Smooth muscle cell (in vitro differentiated cells): ENCODE results near the gene MRGPRE. TPM values are rescaled to one million over a fixed set of nuclear protein-coding genes. Genes with fewer than 3 reads are reported as not detected.

ENCODE experiments used
- DNase-seq: peaks from one replicate; lab custom pipeline; 2025; ENCODE audit not compliant: unreplicated experiment; lab: John Stamatoyannopoulos, UW
- H2AFZ ChIP-seq: fragments of 200-600 bp; sonication (generic); 2 replicates; pipeline ENCODE4 v1.6.0; 2016; ENCODE audit warnings: antibody characterized with exemption, low read depth, mild to moderate bottlenecking
- H3F3A ChIP-seq: fragments of 200-600 bp; sonication (generic); 2 replicates; pipeline ENCODE4 v1.6.0; 2017; ENCODE audit warnings: antibody characterized with exemption, low read depth
- H3K27ac ChIP-seq: fragments of 200-600 bp; sonication (generic); 2 replicates; pipeline ENCODE4 v1.5.1; 2016; ENCODE audit warnings: low read depth, mild to moderate bottlenecking
- H3K27me3 ChIP-seq: fragments of 200-600 bp; sonication (generic); 2 replicates; pipeline ENCODE4 v1.6.1; 2016; ENCODE audit warnings: low read depth, mild to moderate bottlenecking
- H3K36me3 ChIP-seq: fragments of 200-600 bp; sonication (generic); 2 replicates; pipeline ENCODE4 v1.5.1; 2016; ENCODE audit warnings: low read depth
- H3K4me1 ChIP-seq: fragments of 200-600 bp; sonication (generic); 2 replicates; pipeline ENCODE4 v1.5.1; 2016; ENCODE audit warnings: low read depth
- H3K4me2 ChIP-seq: fragments of 200-600 bp; sonication (generic); 2 replicates; pipeline ENCODE4 v1.6.0; 2016; ENCODE audit warnings: mild to moderate bottlenecking
- H3K4me3 ChIP-seq: fragments of 200-600 bp; sonication (generic); 2 replicates; pipeline ENCODE4 v1.5.1; 2016; ENCODE audit warnings: mild to moderate bottlenecking
- H3K79me2 ChIP-seq: fragments of 200-600 bp; sonication (generic); 2 replicates; pipeline ENCODE4 v1.6.0; 2016; ENCODE audit warnings: low read depth, mild to moderate bottlenecking
- H3K9ac ChIP-seq: fragments of 200-600 bp; sonication (generic); 2 replicates; pipeline ENCODE4 v1.6.0; 2016; ENCODE audit warnings: low read depth
- H3K9me3 ChIP-seq: fragments of 200-600 bp; sonication (generic); replicated peaks from 2 replicates; pipeline ENCODE4 v1.5.1; 2016; ENCODE audit warnings: low read depth
- H4K20me1 ChIP-seq: fragments of 200-600 bp; sonication (generic); 2 replicates; pipeline ENCODE4 v1.6.0; 2016; ENCODE audit warnings: low read depth
- WGBS: methylation state at CpG from one replicate; pipeline ENCODE4 v1.1.7; 2016; ENCODE audit warnings: low lambda C conversion rate; 5-methylcytosine and 5-hydroxymethylcytosine counted together
- polyA plus RNA-seq: library from polyadenylated mRNA; unstranded; fragments of >200 nt; fragmentation: Nextera tagmentation; extraction: Ambion mirVana; gene quantifications from 2 replicates; pipeline ENCODE4 v1.2.1, GENCODE V29; 2016
- total RNA-seq: library from RNA; depleted of rRNA; stranded (reverse); fragments of >200 nt; gene quantifications from 2 replicates; pipeline ENCODE4 v1.2.3, GENCODE V29; 2014
- TF ChIP-seq, protein P1 (sequence below): fragments of 200-600 bp; sonication (generic); IDR thresholded peaks from 2 replicates; pipeline ENCODE4 v1.5.1; 2017; ENCODE audit warnings: borderline replicate concordance, mild to moderate bottlenecking, antibody characterized with exemption; ENCODE audit not compliant: insufficient read depth, poor library complexity, severe bottlenecking

Gene MRGPRE
- total and polyA plus RNA-seq, 2 experiments from 2014 or later = not detected

DNA sequence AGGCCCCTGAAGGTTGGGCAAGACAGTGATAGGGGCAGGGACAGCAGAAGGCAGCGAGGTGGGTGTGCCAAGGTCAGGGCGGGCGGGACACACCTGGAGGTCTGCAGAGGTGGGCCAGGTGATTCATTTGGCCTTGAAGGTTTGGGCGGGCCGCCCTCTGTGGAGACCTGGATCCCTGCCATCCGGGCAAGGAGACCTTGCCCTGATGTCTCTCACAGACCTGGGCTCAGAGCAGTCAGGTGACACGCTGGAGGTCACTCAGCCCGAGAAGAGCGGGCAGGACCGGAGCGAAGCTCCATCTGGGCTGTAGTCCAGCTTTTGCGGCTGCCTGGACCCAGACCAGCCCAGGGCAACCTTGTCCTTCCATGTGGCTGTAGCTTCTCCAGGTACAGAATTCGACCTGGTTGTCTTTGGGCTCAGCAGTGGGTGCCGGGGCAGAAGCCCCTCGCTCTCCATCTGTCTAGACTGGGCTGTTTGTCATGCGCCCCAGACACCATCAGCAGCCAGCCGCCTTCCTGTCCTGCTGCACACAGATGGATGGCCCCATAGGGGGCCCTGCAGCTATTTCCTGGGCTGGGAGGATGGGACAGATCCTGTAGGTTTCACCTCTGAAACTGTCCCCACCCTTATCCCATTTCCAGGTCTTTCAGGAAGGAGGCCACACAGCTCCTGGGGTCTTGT lies 16.7 kb downstream of the MRGPRE start:
- Histone ChIP-seq H3K27ac (no peak overlapping the region), H3K27me3 (peaks cover 3% of the 10 kb centered on the region), H2AFZ (no peak overlapping the region), H3K9ac (no peak overlapping the region), H3K4me2 (no peak overlapping the region), H3K4me1 (no peaks in the 10 kb centered on the region), H3K4me3 (no peak overlapping the region), H3K79me2 (no peaks in the 10 kb centered on the region), H3K9me3 (no peaks in the 10 kb centered on the region), H3K36me3 (no peaks in the 10 kb centered on the region), H4K20me1 (no peaks in the 10 kb centered on the region), H3F3A (no peaks in the 10 kb centered on the region)
- TF ChIP-seq, protein P1, sequence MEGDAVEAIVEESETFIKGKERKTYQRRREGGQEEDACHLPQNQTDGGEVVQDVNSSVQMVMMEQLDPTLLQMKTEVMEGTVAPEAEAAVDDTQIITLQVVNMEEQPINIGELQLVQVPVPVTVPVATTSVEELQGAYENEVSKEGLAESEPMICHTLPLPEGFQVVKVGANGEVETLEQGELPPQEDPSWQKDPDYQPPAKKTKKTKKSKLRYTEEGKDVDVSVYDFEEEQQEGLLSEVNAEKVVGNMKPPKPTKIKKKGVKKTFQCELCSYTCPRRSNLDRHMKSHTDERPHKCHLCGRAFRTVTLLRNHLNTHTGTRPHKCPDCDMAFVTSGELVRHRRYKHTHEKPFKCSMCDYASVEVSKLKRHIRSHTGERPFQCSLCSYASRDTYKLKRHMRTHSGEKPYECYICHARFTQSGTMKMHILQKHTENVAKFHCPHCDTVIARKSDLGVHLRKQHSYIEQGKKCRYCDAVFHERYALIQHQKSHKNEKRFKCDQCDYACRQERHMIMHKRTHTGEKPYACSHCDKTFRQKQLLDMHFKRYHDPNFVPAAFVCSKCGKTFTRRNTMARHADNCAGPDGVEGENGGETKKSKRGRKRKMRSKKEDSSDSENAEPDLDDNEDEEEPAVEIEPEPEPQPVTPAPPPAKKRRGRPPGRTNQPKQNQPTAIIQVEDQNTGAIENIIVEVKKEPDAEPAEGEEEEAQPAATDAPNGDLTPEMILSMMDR = no peak
- 87% methylated on average over 17 of the region's 17 CpGs for WGBS
- DNase-seq = no peak

DNA sequence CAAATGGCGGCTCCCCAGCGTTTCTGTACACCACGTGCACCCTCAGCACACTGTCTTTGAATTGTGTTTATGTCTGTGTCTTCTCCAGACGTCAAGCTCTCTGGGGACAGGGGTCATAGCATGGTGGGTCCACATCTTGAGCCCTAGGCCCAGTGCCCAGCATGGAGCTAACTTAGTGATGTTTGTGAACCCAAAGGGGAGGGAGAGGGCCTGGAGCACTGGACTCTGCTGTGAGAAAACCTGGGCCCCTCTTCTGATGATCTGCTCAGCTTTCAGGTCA lies 17.9 kb downstream of the MRGPRE start:
- Histone ChIP-seq H3K4me3 (no peak overlapping the region), H3K36me3 (no peaks in the 10 kb centered on the region), H3K9ac (no peak overlapping the region), H2AFZ (no peak overlapping the region), H3K4me2 (no peak overlapping the region), H3K9me3 (no peaks in the 10 kb centered on the region), H4K20me1 (no peaks in the 10 kb centered on the region), H3K4me1 (no peaks in the 10 kb centered on the region), H3K27ac (no peak overlapping the region), H3K27me3 (peaks cover 3% of the 10 kb centered on the region), H3F3A (no peaks in the 10 kb centered on the region), H3K79me2 (no peaks in the 10 kb centered on the region)
- TF ChIP-seq, protein P1 = no peak
- DNase-seq = no peak
- WGBS = 90% methylated on average over 4 of the region's 4 CpGs

DNA sequence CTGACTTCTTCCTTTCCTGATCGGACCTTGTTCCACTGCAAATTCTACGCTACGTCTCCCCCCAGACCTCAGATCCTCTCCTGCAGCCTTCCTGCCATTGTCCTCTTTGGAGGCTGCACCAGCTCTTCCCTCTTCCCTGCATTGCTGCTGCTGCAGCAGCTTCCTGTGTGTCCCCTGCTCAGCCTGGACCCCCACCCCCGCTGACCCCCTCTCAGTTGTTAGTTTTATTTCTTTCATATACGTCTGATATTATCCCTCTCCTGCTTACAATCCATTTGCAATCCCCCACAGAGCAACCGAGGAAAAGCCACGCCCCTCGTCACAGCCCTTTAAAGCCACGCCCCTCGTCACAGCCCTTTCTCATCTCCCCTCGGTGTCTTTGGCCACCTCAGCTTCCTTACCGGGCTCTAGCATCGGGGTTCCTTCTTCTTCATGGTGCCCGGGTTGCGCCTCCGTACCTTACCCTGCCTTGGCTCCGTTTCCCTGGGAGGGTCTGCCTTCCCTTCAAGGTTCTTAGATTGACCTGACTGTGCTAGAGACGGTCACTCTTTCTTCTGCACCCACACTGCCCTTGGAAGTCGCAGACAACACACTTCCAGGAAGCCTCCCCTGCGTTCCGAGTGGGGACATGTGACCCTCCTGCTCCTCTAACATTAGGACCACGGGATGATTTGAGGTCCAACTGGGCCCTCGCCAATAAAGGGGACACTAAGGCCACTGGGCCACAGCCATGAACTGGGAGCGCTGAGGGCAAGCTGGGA lies 18.4 kb downstream of the MRGPRE start:
- Histone ChIP-seq H4K20me1 (no peaks in the 10 kb centered on the region), H3F3A (no peaks in the 10 kb centered on the region), H3K4me2 (no peak overlapping the region), H3K36me3 (no peaks in the 10 kb centered on the region), H3K4me1 (no peaks in the 10 kb centered on the region), H3K9me3 (no peaks in the 10 kb centered on the region), H3K79me2 (no peaks in the 10 kb centered on the region), H3K9ac (no peak overlapping the region), H3K27ac (no peak overlapping the region), H2AFZ (no peak overlapping the region), H3K4me3 (no peak overlapping the region), H3K27me3 (peaks cover 3% of the 10 kb centered on the region)
- no peak for DNase-seq
- TF ChIP-seq, protein P1 = no peak
- 73% methylated on average over 24 of the region's 24 CpGs for WGBS
